ENCODE data around the gene ANKH.
A peak's percentile ranks its signal among the peaks of the same experiment; 100 is the strongest.

The ANKH gene

DNA sequence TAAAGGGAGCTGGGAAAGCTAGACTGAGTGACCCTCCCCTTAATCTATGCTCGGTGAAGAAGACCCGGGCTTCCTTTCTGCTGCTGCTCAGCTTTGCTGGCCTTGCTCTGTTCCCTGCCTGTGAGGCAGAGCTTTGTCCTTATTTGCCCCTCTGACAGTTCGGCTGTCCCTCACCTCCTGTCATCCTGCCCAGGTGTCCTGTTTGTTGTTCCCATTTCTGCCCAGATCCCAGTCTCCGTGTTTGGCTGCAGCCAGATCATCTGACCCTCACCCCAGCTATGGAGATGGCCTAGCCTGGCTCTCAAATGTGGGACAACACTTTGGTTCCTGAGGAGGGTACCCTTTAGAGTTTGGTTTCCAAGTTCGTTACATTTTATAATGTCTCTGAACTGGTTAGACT is 186.8 kb downstream of the ANKH start:
- no peak for DNase-seq (ENCODE audit: low spot score)

GRCh38 chr5:14683906-14684455 is 187.6 kb downstream of the ANKH start:
- DNase-seq (ENCODE audit: low spot score), result no peak

GRCh38 chr5:14681236-14681752 is 190.3 kb downstream of the ANKH start:
- no peak for DNase-seq (ENCODE audit: low spot score)

GRCh38 chr5:14679595-14679994 is 192.0 kb downstream of the ANKH start:
- DNase-seq (ENCODE audit: low spot score), result no peak

- DNase-seq (ENCODE audit: low spot score), result no peak
These were observed 192.7 kb downstream of the ANKH start for GRCh38 chr5:14678773-14679334.

DNA sequence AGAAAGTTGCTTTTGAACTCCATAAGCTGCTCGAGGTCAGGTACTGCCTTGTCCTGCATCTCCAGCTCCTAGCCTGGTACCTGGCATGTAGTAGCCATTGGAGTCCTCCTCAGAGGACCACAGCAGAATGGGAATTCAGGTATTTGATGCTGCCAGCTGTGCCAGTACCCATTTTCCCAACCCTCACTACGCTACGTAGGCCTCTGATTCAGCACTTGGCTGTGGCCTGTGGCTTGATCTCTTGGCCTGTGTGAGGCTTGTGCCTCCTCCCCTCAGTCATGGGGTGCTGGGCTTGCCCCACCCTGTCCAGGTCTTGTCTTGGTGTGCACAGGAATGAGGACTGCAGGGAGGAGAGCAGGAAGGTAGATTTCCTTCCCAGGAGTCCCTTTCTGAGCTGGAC is 195.3 kb downstream of the ANKH start:
- no peak for DNase-seq (ENCODE audit: low spot score)

- DNase-seq (ENCODE audit: low spot score), result no peak
These were observed 195.7 kb downstream of the ANKH start for GRCh38 chr5:14675865-14676300.

GRCh38 chr5:14674983-14675854 is 196.4 kb downstream of the ANKH start:
- DNase-seq (ENCODE audit: low spot score), result no peak

DNA sequence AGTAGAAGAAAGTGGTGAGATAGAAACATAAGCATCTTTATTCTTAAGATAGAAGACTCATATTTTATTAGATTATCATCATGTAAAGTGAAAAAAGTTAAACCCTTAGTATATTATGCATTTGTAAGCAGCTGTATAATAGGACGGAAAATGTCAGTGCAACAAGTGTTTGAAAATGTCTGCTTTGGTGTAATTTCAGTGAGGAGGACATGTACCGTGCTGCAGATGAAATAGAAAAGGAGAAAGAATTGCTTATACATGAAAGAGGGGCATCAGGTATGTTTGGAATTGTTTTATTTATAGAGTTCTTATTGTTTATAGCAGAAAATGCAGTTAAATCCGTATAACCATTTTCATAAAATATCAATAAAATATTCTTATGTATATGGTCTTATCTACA is 198.1 kb downstream of the ANKH start:
- no peak for DNase-seq (ENCODE audit: low spot score)

DNA sequence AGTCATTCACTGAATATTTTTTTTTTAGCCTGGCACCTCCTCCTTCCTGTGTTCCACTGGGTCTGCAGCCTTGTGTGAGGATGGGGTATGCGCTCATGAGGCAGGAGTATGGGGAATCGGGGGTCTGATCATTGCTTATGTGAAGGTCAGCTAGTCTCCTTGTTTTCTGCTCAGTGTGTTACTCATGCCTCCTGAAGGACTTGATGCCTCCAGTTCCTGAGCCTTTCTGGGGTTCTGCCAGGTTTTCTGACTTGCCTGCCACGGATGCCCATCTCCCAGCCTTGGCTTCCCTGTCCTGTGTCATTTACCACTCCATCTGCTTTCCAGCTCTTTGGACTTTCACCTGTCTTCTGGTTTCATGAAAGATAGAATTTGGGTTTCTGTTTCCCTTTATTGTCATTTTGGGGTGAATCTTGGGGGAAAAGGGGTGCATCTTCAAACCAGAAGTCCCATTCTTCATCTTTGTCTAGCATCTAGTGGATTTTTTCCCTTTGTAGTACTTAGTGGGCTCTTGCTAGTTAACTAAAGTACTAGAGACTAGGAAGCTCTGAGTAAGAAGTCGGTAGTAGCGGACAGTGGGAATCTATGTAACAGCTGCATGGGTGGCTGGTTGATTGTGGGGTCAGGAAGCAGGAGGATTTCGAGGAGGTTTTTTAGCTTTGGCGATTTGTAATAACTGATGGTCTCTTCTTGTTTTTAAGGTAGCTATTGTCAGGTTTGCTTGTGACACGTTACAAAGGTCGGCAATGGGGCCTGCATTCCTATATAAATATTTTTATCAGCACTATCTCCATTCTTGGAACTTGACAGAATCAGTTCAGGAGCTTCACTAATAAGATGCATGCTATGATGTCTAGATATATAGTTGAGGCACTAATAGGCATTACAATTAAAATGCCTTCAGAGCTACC is 198.8 kb downstream of the ANKH start:
- no peak for DNase-seq (ENCODE audit: low spot score)

GRCh38 chr5:14672082-14672481 is 199.5 kb downstream of the ANKH start:
- DNase-seq (ENCODE audit: low spot score), result no peak

- DNase-seq (ENCODE audit: low spot score), result no peak
These were observed 200.2 kb downstream of the ANKH start for GRCh38 chr5:14671414-14671813.

DNA sequence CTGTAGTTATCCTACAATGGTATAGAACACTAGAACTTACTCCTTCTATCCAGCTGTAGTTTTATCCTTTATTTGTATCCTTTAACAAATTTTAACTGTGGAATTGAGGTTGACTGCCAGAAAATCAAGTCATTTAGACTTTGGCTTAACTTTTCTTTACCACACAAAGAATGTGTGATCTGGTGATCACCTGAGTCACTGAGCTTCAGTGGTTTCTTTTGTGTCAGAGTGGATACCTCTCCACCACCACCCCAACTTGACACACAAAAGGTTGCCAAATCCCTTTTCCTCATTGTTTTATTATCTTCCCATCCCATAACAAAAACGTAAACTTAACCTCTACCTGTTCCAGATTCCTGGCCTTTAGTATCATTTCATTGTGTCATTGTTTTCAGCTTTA is 201.6 kb downstream of the ANKH start:
- DNase-seq (ENCODE audit: low spot score), result no peak

- DNase-seq (ENCODE audit: low spot score), result no peak
These were observed 202.2 kb downstream of the ANKH start for GRCh38 chr5:14669415-14669814.

GRCh38 chr5:14668181-14668591 is 203.4 kb downstream of the ANKH start:
- no peak for DNase-seq (ENCODE audit: low spot score)

GRCh38 chr5:14667770-14668169 is 203.8 kb downstream of the ANKH start:
- DNase-seq (ENCODE audit: low spot score), result no peak

GRCh38 chr5:14667290-14667689 is 204.3 kb downstream of the ANKH start:
- DNase-seq (ENCODE audit: low spot score), result no peak

DNA sequence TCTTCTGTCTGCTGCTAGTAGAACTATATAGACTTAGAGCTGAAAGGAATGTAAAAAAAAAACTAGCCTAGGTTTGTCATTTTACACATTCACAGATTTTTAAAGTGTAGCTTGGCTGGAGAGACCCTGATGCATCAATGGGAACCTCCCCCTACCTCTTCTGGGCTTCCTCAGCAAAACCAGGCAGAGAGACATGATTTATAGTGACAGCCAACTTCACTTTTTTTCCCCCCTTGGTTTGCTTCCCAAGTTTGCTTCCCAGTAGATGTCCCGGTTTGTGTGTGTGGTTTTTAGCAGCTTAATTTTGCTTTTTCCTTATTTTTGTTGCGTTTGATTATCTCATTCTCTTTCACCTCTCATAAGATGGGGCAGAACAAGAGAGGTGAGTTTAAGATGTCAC is 205.2 kb downstream of the ANKH start:
- DNase-seq (ENCODE audit: low spot score), result no peak

DNA sequence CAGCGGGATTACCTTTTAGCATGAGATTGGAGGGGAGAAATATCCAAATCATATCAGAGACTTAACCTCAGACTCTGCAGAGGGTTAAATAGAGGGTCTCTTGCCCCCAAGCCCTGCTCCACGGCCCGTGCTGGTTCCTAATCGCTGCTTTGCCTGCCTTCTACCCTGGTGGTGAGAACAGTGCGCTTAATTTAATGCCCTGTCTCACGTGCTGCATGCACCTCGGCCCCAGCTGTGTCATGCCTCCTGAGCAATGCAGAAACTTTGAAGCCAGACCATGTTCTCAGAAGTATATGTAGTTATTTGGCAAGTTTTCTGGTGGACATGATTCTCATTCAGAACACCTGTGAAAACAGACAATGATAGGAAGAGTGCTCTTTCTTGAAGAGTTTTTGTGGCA is 205.6 kb downstream of the ANKH start:
- peak; percentile 32 for DNase-seq (ENCODE audit: low spot score)

DNA sequence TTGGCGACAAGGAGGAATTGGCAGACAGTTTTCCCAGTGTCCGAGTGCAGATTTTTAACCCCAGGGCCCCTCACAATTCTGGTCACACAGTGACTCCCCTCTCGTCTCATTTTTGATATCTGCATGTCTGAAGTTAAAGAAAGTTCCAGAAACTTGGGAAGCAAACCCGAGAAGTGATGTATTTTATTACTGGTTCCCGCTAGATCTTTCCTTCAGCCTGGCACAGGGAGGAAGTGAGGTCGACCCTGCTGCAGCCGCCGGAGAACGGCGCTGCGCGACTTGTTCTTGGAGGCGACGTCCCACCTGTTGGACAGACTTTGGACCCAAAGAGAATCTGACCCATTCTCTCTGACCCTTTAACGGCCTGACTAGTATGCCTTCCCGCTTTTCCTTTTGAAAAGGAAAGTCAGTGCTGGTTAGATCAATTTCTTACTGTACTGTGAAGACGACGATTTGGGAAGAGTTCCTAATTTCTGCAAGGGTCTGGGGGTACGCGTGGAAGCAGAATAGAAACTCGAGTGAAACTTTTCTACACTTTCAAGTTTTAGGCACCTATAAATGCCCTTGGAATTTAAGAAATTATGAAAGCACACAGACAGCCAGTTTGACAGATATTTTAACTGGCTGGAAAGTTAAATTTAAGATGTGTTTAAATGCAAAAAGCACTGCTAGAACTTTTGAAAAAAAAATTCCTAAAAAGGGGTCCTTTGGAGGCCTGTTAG is 206.3 kb downstream of the ANKH start:
- DNase-seq (ENCODE audit: low spot score), result peak; percentile 45

Measured in HuH-7 (cell line).